ENCODE results near the gene DPYSL4. TPM values are rescaled to one million over a fixed set of nuclear protein-coding genes. Genes with fewer than 3 reads are reported as not detected.

The DPYSL4 gene
- total and polyA plus RNA-seq, 12 donors = 2.4 to 78.9 (median 30.6) TPM

DNA sequence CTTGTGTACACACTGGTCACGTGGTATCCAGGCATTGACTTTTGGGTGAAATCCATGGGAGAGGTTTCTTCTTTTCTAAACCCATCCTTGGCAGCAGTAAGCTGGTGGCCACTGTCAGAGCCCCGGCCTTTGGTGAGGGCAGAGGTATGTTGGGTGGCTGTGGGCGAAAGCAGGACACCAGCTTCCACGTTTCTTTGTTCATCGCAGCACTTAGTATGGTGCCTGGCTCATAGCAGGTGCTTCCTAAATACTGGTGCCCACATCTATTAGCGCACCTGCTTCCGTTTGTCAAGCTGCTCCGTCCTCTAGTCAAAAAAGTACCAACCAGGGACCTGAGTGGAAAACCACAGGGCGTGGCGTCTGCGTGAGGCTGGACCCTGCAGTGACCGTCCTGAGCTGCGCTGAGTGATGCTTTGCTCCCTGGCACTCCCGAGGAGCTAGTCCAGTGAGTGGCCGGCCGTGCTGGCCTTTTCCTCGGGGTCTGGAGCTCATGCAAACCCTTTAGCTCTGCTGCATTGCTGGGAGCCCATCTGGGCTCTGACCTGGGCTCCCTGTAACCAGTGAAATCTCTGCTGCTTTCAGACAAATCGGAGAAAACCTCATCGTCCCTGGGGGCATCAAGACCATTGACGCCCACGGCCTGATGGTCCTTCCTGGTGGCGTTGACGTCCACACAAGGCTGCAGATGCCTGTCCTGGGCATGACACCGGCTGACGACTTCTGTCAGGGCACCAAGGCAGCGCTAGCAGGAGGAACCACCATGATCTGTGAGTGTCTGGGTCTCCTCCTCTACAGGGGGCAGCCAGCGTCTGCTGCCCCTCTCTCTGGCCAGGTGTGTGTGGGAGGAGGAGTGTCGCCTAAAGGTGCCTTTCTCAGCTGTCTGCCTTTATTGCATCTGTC is 5.6 kb downstream of the DPYSL4 start:
- Histone ChIP-seq H3K4me1 (peaks cover 7 to 38% (median 29%) of the 10 kb centered on the region in 9 donors), H3K4me3 (no peak overlapping the region), H3K27ac (peak overlapping the region in 6 of 10 donors; percentile 58 to 78 (median 68)), H3K9me3 (no peaks in the 10 kb centered on the region), H3K27me3 (peaks cover 0 to 29% (median 25%) of the 10 kb centered on the region in 7 donors), H3K36me3 (peaks cover 0 to 7% (median 0%) of the 10 kb centered on the region in 9 donors)
- WGBS, 2 donors = 82 to 84% methylated on average over 28 of the region's 28 CpGs
- intact Hi-C loops (cut with DNase I) = no loop called here
- no peak for TF ChIP-seq CTCF (IDR thresholded peaks at IDR 0.05)
- DNase-seq (no peak), ATAC-seq (peak in 1 of 8 donors; percentile 2)

- H3K9me3 ChIP-seq = no peaks in the 10 kb centered on the region
- WGBS, 2 donors = 33 to 48% methylated on average over 18 of the region's 18 CpGs
- intact Hi-C loops (cut with DNase I) = no loop called here
- no peak overlapping the region for H3K4me3 ChIP-seq
- TF ChIP-seq CTCF (IDR thresholded peaks at IDR 0.05) = no peak
- H3K4me1 ChIP-seq = peaks cover 0 to 31% (median 21%) of the 10 kb centered on the region in 9 donors
- peaks cover 0 to 21% (median 17%) of the 10 kb centered on the region in 7 donors for H3K27me3 ChIP-seq
- peak; percentile 48 to 85 (median 74) for ATAC-seq
- H3K36me3 ChIP-seq = peaks cover 0 to 11% (median 0%) of the 10 kb centered on the region in 9 donors
- DNase-seq = peak; percentile 68 to 75
- H3K27ac ChIP-seq = peak overlapping the region in 6 of 10 donors; percentile 58 to 78 (median 68)
Observed at GRCh38 chr10:132192991-132193665, 6.4 kb downstream of the DPYSL4 start.

GRCh38 chr10:132193907-132194552 is 7.3 kb downstream of the DPYSL4 start:
- TF ChIP-seq CTCF (IDR thresholded peaks at IDR 0.05) = no peak
- ATAC-seq = peak; percentile 36 to 77 (median 65)
- DNase-seq = no peak
- 80% methylated on average over 20 to 21 of the region's 21 CpGs for WGBS, 2 donors
- no peak overlapping the region for H3K4me3 ChIP-seq
- H3K27ac ChIP-seq = peak overlapping the region in 3 of 10 donors; percentile 32 to 67 (median 45)
- intact Hi-C loops (cut with DNase I) = no loop called here
- H3K9me3 ChIP-seq = no peaks in the 10 kb centered on the region
- peaks cover 0 to 12% (median 9%) of the 10 kb centered on the region in 7 donors for H3K27me3 ChIP-seq
- peaks cover 0 to 23% (median 19%) of the 10 kb centered on the region in 9 donors for H3K4me1 ChIP-seq
- H3K36me3 ChIP-seq = peaks cover 0 to 15% (median 0%) of the 10 kb centered on the region in 9 donors

- Histone ChIP-seq H3K4me1 (peaks cover 0 to 22% (median 18%) of the 10 kb centered on the region in 9 donors), H3K9me3 (no peaks in the 10 kb centered on the region), H3K27me3 (peaks cover 0 to 5% (median 3%) of the 10 kb centered on the region in 7 donors), H3K36me3 (peaks cover 0 to 15% (median 0%) of the 10 kb centered on the region in 9 donors), H3K27ac (no peak overlapping the region), H3K4me3 (no peak overlapping the region)
- whole genome bisulfite sequencing, 2 donors = 95 to 97% methylated on average over 15 of the region's 15 CpGs
- TF ChIP-seq CTCF (IDR thresholded peaks at IDR 0.05) = no peak
- intact Hi-C loops (cut with DNase I) = no loop called here
- no peak for ATAC-seq
- no peak for DNase-seq
Observed at GRCh38 chr10:132194726-132195125, 8.0 kb downstream of the DPYSL4 start.
